Fibroblast of the conjunctiva (primary cell): ENCODE data around the gene TAL1.

ENCODE experiments used
- DNase-seq: peaks from one replicate; pipeline ENCODE4 v3.0.0-alpha.2; 2010; ENCODE audit warnings: low read depth

The TAL1 gene

GRCh38 chr1:47187231-47187925 lies 44.6 kb downstream of the TAL1 start:
- no peak for DNase-seq

DNA sequence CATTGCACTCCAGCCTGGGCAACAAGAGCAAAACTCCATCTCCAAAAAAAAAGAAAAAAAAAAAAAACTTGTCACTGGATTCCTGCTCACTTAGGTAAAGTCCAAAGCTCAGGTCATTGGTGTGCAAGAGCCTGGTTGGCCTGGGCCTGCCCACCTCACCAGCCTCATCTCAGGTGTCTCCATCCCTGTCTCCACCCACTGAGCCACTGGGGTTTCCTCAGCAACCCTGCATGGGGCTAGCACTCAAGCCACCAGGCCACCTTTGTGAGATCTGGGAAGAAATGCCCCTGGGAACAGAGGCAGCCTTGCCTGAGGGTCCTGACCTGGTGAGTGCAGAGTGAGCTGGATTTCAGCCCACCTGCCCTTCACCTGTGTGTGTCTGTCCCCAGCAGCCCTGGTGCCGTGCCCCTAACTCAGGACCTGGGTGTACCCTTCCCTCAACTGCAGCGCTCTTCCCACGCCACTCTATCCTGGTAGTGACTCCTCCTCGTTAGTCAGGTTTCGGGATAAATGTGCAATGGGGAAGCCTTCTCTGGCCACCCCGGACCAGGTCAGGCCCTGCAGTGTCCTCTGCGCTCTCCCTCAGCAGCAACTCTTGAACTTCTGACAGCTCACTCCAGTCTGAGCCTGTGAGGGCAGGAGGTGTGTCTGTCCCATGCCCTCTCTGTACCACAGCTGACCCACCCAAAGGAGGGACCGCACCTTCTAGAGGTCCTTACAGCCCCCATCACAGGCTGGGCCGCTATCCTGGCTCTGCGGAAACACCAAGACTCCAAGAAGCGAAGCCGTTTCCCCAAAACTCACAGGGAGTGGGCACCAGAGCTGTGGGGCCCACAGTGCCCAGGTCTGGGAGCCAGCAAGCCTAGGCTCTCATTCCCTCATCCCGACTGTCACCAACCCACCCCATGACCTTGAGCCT lies 45.5 kb downstream of the TAL1 start:
- DNase-seq: no peak

GRCh38 chr1:47184822-47185677 lies 47.0 kb downstream of the TAL1 start:
- DNase-seq: no peak

DNA sequence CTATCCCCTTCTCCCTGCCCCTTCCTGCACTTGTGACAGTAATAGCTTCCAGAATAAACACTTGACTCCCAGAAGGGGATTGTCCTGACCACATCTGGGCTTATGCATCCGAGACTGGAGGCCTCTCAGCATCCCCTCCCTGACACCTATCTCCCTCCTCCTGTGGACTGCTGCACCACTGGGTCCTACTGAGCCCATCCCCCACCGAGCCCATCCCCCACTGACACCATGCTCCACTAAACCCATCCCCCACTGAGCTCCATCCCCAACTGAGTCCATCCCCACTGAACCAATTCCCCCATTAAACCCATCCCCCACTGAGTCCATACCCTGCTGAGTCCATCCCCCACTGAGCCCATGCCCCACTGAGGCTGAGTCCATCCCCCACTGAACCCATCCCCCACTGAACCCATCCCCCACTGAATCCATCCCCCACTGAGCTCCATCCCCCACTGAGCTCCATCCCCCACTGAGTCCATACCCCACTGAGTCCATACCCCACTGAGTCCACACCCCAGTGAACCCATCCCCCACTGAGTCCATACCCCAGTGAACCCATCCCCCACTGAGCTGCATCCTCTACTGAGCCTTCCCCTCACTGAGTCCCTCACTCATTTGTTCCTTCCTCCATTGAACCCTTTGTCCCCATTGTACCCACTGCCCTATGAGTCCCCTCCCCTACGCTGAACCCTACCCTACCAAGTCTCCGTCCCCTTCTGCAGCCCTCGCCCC lies 47.8 kb downstream of the TAL1 start:
- no peak for DNase-seq

GRCh38 chr1:47183308-47184089 lies 48.5 kb downstream of the TAL1 start:
- no peak for DNase-seq

DNA sequence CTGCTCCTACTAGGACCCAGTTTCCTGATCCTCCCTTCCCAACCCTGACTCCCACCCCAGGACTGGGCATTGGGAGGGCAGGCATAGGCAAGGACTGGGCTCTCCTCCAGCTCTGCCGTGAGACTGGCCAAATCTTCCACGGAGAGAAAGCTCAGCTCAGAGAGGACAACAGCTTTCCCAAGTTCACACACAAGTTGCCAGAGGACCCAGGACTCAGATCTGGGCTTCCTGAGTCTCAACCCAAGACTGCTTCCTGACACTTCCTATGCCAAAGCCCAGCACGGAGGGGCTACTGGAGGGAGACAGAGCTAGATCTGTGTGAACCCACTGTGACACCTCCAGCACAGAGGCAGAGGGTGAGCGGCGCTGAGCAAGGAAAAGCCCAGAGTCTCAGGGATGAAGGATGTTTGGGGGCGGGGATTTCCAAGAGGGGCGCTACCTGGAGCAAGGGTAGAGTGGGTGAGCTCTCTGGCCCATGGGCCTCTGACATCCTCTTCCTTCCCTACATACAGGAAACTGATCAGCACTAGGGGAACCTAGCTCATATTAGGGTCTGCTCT lies 49.3 kb downstream of the TAL1 start:
- DNase-seq: no peak

DNA sequence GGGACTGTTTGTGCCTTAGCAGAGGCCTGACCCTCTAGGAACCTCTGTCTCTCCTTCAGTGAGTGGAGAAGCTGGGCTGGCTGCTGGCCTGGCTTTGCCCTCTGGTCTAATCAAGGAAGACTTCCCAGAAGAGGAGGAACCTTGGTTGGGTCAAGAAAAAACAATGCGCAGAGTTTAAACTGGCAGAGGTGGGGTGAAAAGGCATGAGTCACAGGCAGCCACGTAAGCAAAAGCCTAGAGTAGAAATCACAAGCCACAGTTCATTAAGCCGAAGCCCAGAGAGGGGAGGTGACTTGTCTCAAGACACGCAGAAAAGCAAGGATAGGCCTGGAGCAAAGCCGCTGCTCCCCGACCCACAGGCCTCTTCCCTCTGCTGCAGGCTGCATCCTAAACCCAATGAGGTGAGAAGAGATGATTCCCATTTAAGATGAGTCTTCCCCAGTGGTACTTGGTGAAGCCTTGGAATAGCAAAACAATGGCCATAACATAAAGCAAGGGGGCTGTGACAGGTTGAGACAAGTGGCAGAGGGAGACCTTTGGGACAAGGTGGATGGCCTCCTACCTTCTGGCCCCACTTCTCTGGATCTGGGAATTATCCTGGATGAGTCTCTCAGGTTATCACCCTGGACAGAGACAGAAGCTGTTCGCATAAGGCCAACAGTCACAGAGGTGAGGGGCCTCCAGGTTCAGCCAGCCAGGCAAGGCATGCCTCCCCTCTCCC lies 49.9 kb downstream of the TAL1 start:
- DNase-seq: no peak

- DNase-seq: no peak
These were observed 50.7 kb downstream of the TAL1 start for GRCh38 chr1:47181095-47181954.

GRCh38 chr1:47180603-47181094 lies 51.4 kb downstream of the TAL1 start:
- no peak for DNase-seq

DNA sequence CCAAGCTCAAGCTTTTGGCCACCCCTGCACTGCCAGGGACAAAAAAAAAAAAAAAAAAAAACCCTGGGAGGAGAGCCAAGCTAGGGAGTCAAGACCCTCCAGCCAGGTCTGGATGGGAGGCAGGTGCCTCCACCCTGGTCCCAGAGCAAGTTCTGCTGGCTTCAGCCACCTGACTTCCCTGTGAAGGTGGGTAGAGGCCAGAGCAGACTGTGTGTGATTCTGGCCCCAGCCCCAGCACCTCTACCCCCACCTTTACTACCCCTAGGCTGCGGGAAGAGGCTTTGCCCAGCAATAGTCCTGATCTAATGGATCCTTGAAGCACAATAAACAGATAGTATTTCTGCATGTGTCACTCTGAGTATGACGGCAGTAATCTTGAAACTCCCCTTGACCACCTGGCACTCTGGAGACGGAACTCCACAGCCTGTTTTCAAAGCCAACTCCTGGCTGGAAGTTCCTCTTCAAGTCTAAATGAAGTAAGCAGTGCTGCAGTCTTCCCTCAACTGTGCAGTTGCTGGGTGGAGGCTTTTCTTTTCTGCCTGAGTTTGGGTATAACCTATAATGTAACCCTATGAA lies 51.9 kb downstream of the TAL1 start:
- no peak for DNase-seq

- DNase-seq: peak; percentile 93
These were observed 52.7 kb downstream of the TAL1 start for GRCh38 chr1:47179017-47179987.

GRCh38 chr1:47178654-47179016 lies 53.4 kb downstream of the TAL1 start:
- DNase-seq: no peak

- no peak for DNase-seq
These were observed 54.0 kb downstream of the TAL1 start for GRCh38 chr1:47178020-47178419.

DNA sequence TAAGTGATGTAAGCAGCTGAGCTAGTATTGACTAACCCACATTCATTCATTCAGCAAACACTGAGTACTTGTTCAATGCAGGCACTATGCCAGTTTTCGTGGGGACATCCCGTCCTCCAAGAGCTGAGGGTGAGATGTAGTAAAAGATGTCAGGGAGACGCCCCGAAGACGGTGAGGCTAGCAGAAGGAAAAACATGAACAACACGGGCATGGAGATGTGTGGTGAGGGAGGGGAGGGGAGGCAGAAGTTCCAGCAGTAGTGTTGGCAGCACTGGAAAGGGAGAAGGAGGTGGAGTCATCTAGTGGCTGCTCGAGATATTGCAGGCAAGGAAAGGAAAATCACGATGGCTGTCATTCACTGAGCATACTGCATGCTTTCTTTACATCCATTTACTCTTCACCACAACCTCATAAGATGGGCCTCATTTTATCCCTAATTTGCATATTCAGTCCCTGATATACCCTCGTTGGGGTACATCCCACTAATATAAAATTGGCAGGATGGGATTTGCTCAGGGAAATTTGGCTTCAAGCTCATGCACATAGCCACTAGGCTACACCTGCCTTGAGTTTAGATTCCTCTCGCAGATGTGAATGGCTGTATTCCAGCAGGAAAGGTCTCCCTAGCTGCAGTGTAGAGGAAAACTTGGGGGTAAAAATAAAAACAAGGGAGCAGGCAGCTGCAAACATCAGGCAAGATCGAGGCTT lies 56.6 kb downstream of the TAL1 start:
- DNase-seq: peak; percentile 39

GRCh38 chr1:47174656-47175020 lies 57.4 kb downstream of the TAL1 start:
- DNase-seq: no peak

DNA sequence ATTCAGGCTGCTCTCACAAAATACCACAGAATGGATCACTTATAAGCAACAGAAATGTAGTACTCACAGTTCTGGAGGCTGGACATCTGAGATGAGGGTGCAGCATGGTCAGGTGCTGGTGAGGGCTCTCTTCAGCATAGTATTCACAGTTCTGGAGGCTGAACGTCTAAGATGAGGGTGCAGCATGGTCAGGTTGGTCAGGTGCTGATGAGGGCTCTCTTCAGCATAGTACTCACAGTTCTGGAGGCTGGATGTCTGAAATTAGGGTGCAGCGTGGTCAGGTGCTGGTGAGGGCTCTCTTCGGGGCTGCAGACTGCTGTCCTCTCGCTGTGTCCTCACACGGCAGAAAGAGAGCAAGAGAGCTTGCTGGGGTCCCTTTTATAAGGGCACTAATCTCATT lies 59.2 kb downstream of the TAL1 start:
- no peak for DNase-seq
